Tibial artery (tissue), 4 donors: ENCODE results near the gene SMIM7.
"Not testable (repeated sequence)": the region's sequence is repeated elsewhere in the genome, so short reads cannot be mapped to it uniquely, and the experiment has no call there.

Experiments
- DNase-seq, 2 donors: peaks; one replicate each; pipeline ENCODE4 v3.0.0-alpha.2; 2019
- H3K27ac ChIP-seq, 2 donors: fragments of 200-600 bp; sonication (generic) in 1 of 2; 1 replicate in 1 of 2; 2 replicates in 1 of 2; pipeline ENCODE4 v1.5.1; 2018 to 2019; ENCODE audit warnings: mild to moderate bottlenecking in 1 of 2
- H3K27me3 ChIP-seq, 2 donors: fragments of 200-600 bp; sonication (generic) in 1 of 2; one replicate each; pipeline versions ENCODE4 v1.5.1 to v1.6.0; 2016 to 2019
- H3K36me3 ChIP-seq, 3 donors: fragments of 200-600 bp; sonication (generic) in 2 of 3; one replicate each; pipeline ENCODE4 v1.5.1; 2016 to 2019; ENCODE audit warnings: mild to moderate bottlenecking in 2 of 3
- H3K4me1 ChIP-seq, 4 donors: fragments of 200-600 bp; sonication (generic) in 2 of 4; 1 replicate in 3 of 4; 2 replicates in 1 of 4; pipeline ENCODE4 v1.5.1; 2016 to 2019
- H3K4me3 ChIP-seq, 2 donors: fragments of 200-600 bp; sonication (generic) in 1 of 2; 1 replicate in 1 of 2; 2 replicates in 1 of 2; pipeline ENCODE4 v1.5.1; 2018 to 2019; ENCODE audit warnings: mild to moderate bottlenecking in 2 of 2
- H3K9me3 ChIP-seq, 3 donors: fragments of 200-600 bp; sonication (generic) in 1 of 3; one replicate each; pipeline ENCODE4 v1.5.1; 2016 to 2019
- intact Hi-C: fragments of 100-400 bp; cut with DNase I; formaldehyde crosslinking; loops from one replicate; pipeline ENCODE4 v1.15.0; 2023; ENCODE audit warnings: low total_unique reads
- TF ChIP-seq, protein P1 (sequence below), 2 experiments: fragments of 200-600 bp in 1 of 2; fragments of 450-650 bp in 1 of 2; IDR thresholded peaks; one replicate each; pipeline ENCODE4 v1.5.1; 2017 to 2019; ENCODE audit warnings: antibody characterized with exemption in 2 of 2, mild to moderate bottlenecking in 1 of 2, moderate library complexity in 1 of 2

Gene SMIM7

DNA sequence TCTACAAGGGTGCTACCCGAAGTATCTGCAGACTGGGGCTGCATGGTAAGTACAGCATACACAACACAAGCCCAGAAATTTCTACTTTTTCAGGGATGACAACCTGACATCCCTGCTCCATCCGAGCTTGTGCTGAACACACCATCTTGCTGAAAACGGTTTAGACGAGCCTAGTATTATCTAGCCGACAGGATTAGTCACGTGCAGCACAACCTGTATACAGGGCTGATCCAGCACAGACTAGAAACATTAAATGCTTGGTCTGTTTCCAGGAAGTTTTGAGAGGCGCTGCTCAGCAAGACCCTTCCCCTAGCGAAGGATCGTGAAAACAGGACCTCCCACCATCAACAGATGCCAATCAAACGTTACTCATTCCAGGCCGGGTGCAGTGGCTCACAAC, 4.2 kb downstream of the SMIM7 start:
- Histone ChIP-seq H3K36me3 (peaks cover 59 to 78% (median 75%) of the 10 kb centered on the region in 3 donors), H3K4me1 (peaks cover 0 to 28% (median 23%) of the 10 kb centered on the region in 4 donors), H3K4me3 (no peak overlapping the region), H3K27me3 (peaks cover 0 to 4% of the 10 kb centered on the region in 2 donors), H3K9me3 (no peaks in the 10 kb centered on the region), H3K27ac (no peak overlapping the region)
- TF ChIP-seq, protein P1, sequence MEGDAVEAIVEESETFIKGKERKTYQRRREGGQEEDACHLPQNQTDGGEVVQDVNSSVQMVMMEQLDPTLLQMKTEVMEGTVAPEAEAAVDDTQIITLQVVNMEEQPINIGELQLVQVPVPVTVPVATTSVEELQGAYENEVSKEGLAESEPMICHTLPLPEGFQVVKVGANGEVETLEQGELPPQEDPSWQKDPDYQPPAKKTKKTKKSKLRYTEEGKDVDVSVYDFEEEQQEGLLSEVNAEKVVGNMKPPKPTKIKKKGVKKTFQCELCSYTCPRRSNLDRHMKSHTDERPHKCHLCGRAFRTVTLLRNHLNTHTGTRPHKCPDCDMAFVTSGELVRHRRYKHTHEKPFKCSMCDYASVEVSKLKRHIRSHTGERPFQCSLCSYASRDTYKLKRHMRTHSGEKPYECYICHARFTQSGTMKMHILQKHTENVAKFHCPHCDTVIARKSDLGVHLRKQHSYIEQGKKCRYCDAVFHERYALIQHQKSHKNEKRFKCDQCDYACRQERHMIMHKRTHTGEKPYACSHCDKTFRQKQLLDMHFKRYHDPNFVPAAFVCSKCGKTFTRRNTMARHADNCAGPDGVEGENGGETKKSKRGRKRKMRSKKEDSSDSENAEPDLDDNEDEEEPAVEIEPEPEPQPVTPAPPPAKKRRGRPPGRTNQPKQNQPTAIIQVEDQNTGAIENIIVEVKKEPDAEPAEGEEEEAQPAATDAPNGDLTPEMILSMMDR (IDR thresholded peaks at IDR 0.05): no peak
- intact Hi-C loops: no loop called here
- no peak for DNase-seq

DNA sequence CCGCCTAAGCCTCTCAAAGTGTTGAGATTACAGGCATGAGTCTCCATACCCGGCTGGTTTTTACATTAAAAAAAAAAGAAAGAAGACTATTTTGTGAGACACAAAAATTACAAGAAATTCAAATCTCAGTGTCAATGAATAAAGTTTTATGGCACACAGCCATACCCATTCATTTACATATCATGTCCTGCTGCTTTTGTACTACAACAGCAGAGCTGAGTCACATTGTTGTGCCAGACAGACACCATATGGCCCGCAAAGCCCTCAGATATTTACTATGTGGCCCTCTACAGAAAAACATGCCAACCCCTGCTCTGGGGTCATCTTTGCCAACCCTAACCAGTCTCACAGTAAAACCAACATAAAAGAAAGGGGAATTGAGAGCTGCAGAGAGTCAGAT, 5.3 kb downstream of the SMIM7 start:
- Histone ChIP-seq H3K27me3 (no peaks in the 10 kb centered on the region), H3K36me3 (peaks cover 59 to 89% (median 75%) of the 10 kb centered on the region in 3 donors), H3K27ac (no peak overlapping the region), H3K4me3 (no peak overlapping the region), H3K9me3 (no peaks in the 10 kb centered on the region), H3K4me1 (peaks cover 0 to 28% (median 23%) of the 10 kb centered on the region in 4 donors)
- intact Hi-C loops: no loop called here
- TF ChIP-seq, protein P1 (IDR thresholded peaks at IDR 0.05): no peak
- no peak for DNase-seq

DNA sequence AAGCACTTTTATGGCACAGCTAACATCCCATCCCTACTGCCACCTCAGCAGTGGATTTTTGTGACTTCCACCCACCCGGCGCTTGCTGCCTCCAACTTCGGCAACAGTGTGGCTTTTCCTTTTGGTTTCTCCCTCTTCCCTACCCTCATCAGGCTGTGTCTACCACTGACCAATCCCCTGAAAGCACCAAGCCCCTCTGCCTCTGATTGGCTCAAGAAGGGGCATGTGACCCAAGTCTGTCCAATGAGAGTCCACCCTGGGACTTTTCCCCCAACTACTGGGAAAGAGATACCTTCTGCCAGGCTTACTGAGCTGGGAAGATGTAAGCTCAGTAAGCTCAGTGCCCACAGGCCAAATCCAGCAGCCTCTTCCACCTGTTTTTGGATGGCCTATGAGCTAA, 5.8 kb downstream of the SMIM7 start:
- DNase-seq: no peak
- peaks cover 61 to 94% (median 76%) of the 10 kb centered on the region in 3 donors for H3K36me3 ChIP-seq
- H3K4me1 ChIP-seq: peaks cover 0 to 24% (median 19%) of the 10 kb centered on the region in 4 donors
- H3K4me3 ChIP-seq: no peak overlapping the region
- no peak overlapping the region for H3K27ac ChIP-seq
- intact Hi-C loops: no loop called here
- TF ChIP-seq, protein P1 (IDR thresholded peaks at IDR 0.05): no peak
- H3K9me3 ChIP-seq: no peaks in the 10 kb centered on the region
- H3K27me3 ChIP-seq: no peaks in the 10 kb centered on the region

DNA sequence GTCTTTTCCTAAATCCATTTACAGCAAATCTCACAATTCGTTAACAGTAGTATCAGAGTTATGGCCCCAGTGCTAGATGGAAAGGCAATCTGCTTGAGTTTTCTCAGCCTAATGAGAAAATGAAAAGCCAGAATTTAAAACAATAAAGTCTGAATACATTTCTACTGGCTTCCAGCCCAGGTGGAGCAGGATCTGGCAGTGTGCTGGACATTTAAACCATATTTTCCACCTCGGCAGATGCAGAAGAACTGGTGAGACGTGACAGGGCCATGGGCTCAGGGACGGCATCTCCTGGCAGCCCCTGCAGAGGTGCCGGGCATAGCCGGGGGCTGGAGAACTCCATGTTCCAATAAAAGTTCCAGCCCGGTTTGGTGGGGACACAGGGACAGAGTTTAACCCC, 7.1 kb downstream of the SMIM7 start:
- no peaks in the 10 kb centered on the region for H3K27me3 ChIP-seq
- H3K4me3 ChIP-seq: no peak overlapping the region
- H3K27ac ChIP-seq: no peak overlapping the region
- H3K4me1 ChIP-seq: peaks cover 0 to 11% (median 6%) of the 10 kb centered on the region in 4 donors
- TF ChIP-seq, protein P1 (IDR thresholded peaks at IDR 0.05): no peak
- H3K36me3 ChIP-seq: peaks cover 68 to 93% (median 80%) of the 10 kb centered on the region in 3 donors
- intact Hi-C loops: no loop called here
- no peaks in the 10 kb centered on the region for H3K9me3 ChIP-seq
- DNase-seq: no peak

DNA sequence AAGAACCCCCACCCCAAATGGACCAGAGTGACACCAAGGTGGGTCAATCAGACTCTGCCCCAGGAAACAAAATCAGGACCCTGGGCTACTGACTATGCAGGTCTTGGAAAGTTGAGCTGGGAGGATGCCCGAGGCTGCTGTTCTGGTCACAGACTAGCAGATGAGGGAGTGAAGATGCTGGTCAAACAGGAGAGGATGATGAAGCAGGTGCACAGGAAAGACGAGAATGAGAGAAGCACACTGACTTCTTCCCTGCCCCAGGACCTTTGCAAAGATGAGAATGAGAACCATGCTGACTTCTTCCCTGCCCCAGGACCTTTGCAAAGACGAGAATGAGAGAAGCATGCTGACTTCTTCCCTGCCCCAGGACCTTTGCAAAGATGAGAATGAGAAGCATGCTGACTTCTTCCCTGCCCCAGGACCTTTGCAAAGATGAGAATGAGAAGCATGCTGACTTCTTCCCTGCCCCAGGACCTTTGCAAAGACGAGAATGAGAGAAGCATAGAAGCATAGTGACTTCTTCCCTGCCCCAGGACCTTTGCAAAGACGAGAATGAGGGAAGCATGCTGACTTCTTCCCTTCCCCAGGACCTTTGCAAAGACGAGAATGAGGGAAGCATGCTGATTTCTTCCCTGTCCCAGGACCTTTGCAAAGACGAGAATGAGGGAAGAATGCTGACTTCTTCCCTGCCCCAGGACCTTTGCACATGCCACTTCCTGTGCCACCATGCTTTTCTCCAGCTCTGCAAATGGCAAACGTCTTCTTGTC, 8.3 kb downstream of the SMIM7 start:
- not testable (repeated sequence) for H3K4me3 ChIP-seq, H3K27ac ChIP-seq
- H3K36me3 ChIP-seq: peaks cover 67 to 93% (median 73%) of the 10 kb centered on the region in 3 donors

DNA sequence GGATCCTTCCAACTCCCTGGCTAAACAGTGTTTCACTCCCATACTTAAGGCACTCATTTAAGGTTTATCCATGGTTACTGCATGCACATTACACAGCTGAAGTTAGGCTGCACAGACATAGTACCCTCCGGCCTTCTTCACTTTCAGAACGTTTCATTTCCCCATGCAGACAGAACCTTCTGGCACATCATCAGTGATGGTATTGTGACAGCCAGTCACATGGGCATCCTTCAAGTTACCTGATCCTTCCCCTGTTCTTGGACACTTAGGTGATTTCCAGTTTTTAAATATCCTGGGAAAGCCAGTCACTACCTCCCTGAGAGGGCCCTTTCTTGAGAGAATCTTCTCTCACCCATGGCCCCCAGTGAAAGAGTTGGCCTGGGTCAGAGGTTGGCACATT, 9.1 kb downstream of the SMIM7 start:
- intact Hi-C loops: no loop called here
- TF ChIP-seq, protein P1 (IDR thresholded peaks at IDR 0.05): no peak

More for the DNA sequence above, 8.3 kb downstream of the SMIM7 start:
- DNase-seq, H3K4me1 ChIP-seq, intact Hi-C loops, H3K9me3 ChIP-seq, H3K27me3 ChIP-seq: not testable (repeated sequence)

More for the DNA sequence above, 9.1 kb downstream of the SMIM7 start:
- Histone ChIP-seq H3K4me1 (no peaks in the 10 kb centered on the region), H3K27ac (no peak overlapping the region), H3K4me3 (no peak overlapping the region), H3K36me3 (peaks cover 67 to 93% (median 73%) of the 10 kb centered on the region in 3 donors), H3K27me3 (no peaks in the 10 kb centered on the region), H3K9me3 (no peaks in the 10 kb centered on the region)
- DNase-seq: no peak
